BLaER1 (cell line): ENCODE results near the gene TMEM100.

Source experiments
- H3K27ac ChIP-seq: shearing (Covaris generic); formaldehyde crosslinking; 2 replicates; pipeline ENCODE4 v1.8.1; 2022
- H3K27me3 ChIP-seq: shearing (Covaris generic); formaldehyde crosslinking; 2 replicates; pipeline ENCODE4 v1.8.1; 2022
- H3K36me3 ChIP-seq: shearing (Covaris generic); formaldehyde crosslinking; 2 replicates; pipeline ENCODE4 v1.8.1; 2022
- H3K4me1 ChIP-seq: shearing (Covaris generic); formaldehyde crosslinking; 2 replicates; pipeline ENCODE4 v1.8.1; 2022
- H3K4me2 ChIP-seq: shearing (Covaris generic); formaldehyde crosslinking; 2 replicates; pipeline ENCODE4 v1.8.1; 2022
- H3K4me3 ChIP-seq: shearing (Covaris generic); formaldehyde crosslinking; 2 replicates; pipeline ENCODE4 v1.8.1; 2022
- H3K9ac ChIP-seq: shearing (Covaris generic); formaldehyde crosslinking; 2 replicates; pipeline ENCODE4 v1.8.1; 2022
- H3K9me3 ChIP-seq: shearing (Covaris generic); formaldehyde crosslinking; 2 replicates; pipeline ENCODE4 v1.8.1; 2022
- H4K20me1 ChIP-seq: shearing (Covaris generic); formaldehyde crosslinking; 2 replicates; pipeline ENCODE4 v1.8.1; 2022
- Cebpa-rat ChIP-seq: shearing (Covaris generic); IDR thresholded peaks from 2 replicates; pipeline ENCODE4 v1.8.1; 2022

The TMEM100 gene

GRCh38 chr17:55760643-55761355 lies 38.1 kb upstream of the TMEM100 start:
- Histone ChIP-seq H3K9ac (no peak overlapping the region), H3K4me3 (no peak overlapping the region), H3K36me3 (no peaks in the 10 kb centered on the region; the same call in 1 of the 2 replicates), H3K27me3 (no peaks in the 10 kb centered on the region), H3K9me3 (0 out of 2 replicates have a peak, but pooled peaks cover 4% of the 10 kb centered on the region), H3K4me2 (no peak overlapping the region), H4K20me1 (no peaks in the 10 kb centered on the region), H3K27ac (no peak overlapping the region), H3K4me1 (peaks cover 12% of the 10 kb centered on the region)
- TF ChIP-seq Cebpa-rat: no peak

- Histone ChIP-seq H3K36me3 (peaks cover 14% of the 10 kb centered on the region), H3K4me1 (no peaks in the 10 kb centered on the region; the same call in 1 of the 2 replicates), H4K20me1 (no peaks in the 10 kb centered on the region; the same call in 1 of the 2 replicates), H3K27me3 (no peaks in the 10 kb centered on the region), H3K4me3 (no peak overlapping the region), H3K9ac (no peak overlapping the region), H3K4me2 (no peak overlapping the region), H3K27ac (no peak overlapping the region), H3K9me3 (no peaks in the 10 kb centered on the region)
- TF ChIP-seq Cebpa-rat: no peak
Measured at GRCh38 chr17:55758171-55758570, 35.5 kb upstream of the TMEM100 start.

- Histone ChIP-seq H3K27ac (no peak overlapping the region), H3K9ac (no peak overlapping the region), H3K4me2 (no peak overlapping the region), H3K36me3 (peaks cover 14% of the 10 kb centered on the region), H3K4me1 (peaks cover 5% of the 10 kb centered on the region; the same call in 1 of the 2 replicates), H4K20me1 (no peaks in the 10 kb centered on the region; the same call in 1 of the 2 replicates), H3K27me3 (no peaks in the 10 kb centered on the region), H3K4me3 (no peak overlapping the region), H3K9me3 (no peaks in the 10 kb centered on the region)
- TF ChIP-seq Cebpa-rat: no peak
Measured at GRCh38 chr17:55757659-55758058, 35.0 kb upstream of the TMEM100 start.

GRCh38 chr17:55756689-55757088 lies 34.0 kb upstream of the TMEM100 start:
- no peak overlapping the region for H3K4me3 ChIP-seq
- H3K9me3 ChIP-seq: no peaks in the 10 kb centered on the region
- peaks cover 15% of the 10 kb centered on the region for H3K4me1 ChIP-seq
- no peak overlapping the region for H3K4me2 ChIP-seq
- no peak overlapping the region for H3K9ac ChIP-seq
- no peaks in the 10 kb centered on the region for H3K27me3 ChIP-seq
- no peak for TF ChIP-seq Cebpa-rat
- H4K20me1 ChIP-seq: peaks cover 6% of the 10 kb centered on the region; the same call in 1 of the 2 replicates
- H3K27ac ChIP-seq: no peak overlapping the region
- peaks cover 14% of the 10 kb centered on the region for H3K36me3 ChIP-seq

- TF ChIP-seq Cebpa-rat: no peak
- peaks cover 14% of the 10 kb centered on the region for H3K36me3 ChIP-seq
- peak overlapping the region; percentile 86 for H3K9ac ChIP-seq
- H3K27me3 ChIP-seq: no peaks in the 10 kb centered on the region
- H3K27ac ChIP-seq: no peak overlapping the region
- no peaks in the 10 kb centered on the region for H3K9me3 ChIP-seq
- H3K4me3 ChIP-seq: peak overlapping the region; percentile 93
- peak overlapping the region; percentile 92 for H3K4me2 ChIP-seq
- H4K20me1 ChIP-seq: peaks cover 7% of the 10 kb centered on the region; the same call in 1 of the 2 replicates
- H3K4me1 ChIP-seq: peaks cover 22% of the 10 kb centered on the region
Measured at GRCh38 chr17:55751720-55752250, 29.1 kb upstream of the TMEM100 start.

- H3K36me3 ChIP-seq: peaks cover 14% of the 10 kb centered on the region
- no peak for TF ChIP-seq Cebpa-rat
- H3K4me2 ChIP-seq: peak within 1 kb of the TSS; percentile 92
- peak within 1 kb of the TSS; percentile 93 for H3K4me3 ChIP-seq
- H3K9me3 ChIP-seq: no peaks in the 10 kb centered on the region
- peaks cover 7% of the 10 kb centered on the region; the same call in 1 of the 2 replicates for H4K20me1 ChIP-seq
- peaks cover 22% of the 10 kb centered on the region for H3K4me1 ChIP-seq
- peak within 1 kb of the TSS; percentile 82 for H3K27ac ChIP-seq
- peak within 1 kb of the TSS; percentile 86 for H3K9ac ChIP-seq
- H3K27me3 ChIP-seq: no peaks in the 10 kb centered on the region
Measured at GRCh38 chr17:55750750-55751657, 28.3 kb upstream of the TMEM100 start, which contains the start of gene PCTP. TSS of gene PCTP (plus strand) at chr17:55751051. CDS start at chr17:55751104, 53 bp downstream.

GRCh38 chr17:55749985-55750384 lies 27.3 kb upstream of the TMEM100 start:
- H3K27me3 ChIP-seq: no peaks in the 10 kb centered on the region
- no peak overlapping the region for H3K4me3 ChIP-seq
- H3K27ac ChIP-seq: no peak overlapping the region
- peaks cover 22% of the 10 kb centered on the region for H3K4me1 ChIP-seq
- H3K9me3 ChIP-seq: no peaks in the 10 kb centered on the region
- peaks cover 7% of the 10 kb centered on the region; the same call in 1 of the 2 replicates for H4K20me1 ChIP-seq
- H3K9ac ChIP-seq: no peak overlapping the region
- no peak overlapping the region for H3K4me2 ChIP-seq
- TF ChIP-seq Cebpa-rat: no peak
- peaks cover 14% of the 10 kb centered on the region for H3K36me3 ChIP-seq

- H4K20me1 ChIP-seq: peaks cover 7% of the 10 kb centered on the region; the same call in 1 of the 2 replicates
Measured at GRCh38 chr17:55748841-55749240, 26.2 kb upstream of the TMEM100 start.

GRCh38 chr17:55747209-55747608 lies 24.5 kb upstream of the TMEM100 start:
- Histone ChIP-seq H3K27ac (no peak overlapping the region), H3K27me3 (no peaks in the 10 kb centered on the region), H3K9me3 (no peaks in the 10 kb centered on the region), H3K9ac (no peak overlapping the region), H3K4me3 (no peak overlapping the region), H3K4me1 (peaks cover 13% of the 10 kb centered on the region), H3K4me2 (no peak overlapping the region), H4K20me1 (peaks cover 6% of the 10 kb centered on the region; the same call in 1 of the 2 replicates), H3K36me3 (no peaks in the 10 kb centered on the region)
- no peak for TF ChIP-seq Cebpa-rat

More at GRCh38 chr17:55748841-55749240, 26.2 kb upstream of the TMEM100 start:
- TF ChIP-seq Cebpa-rat: no peak
- H3K9ac ChIP-seq: no peak overlapping the region
- no peaks in the 10 kb centered on the region for H3K27me3 ChIP-seq
- peaks cover 22% of the 10 kb centered on the region for H3K4me1 ChIP-seq
- no peak overlapping the region for H3K4me2 ChIP-seq
- H3K27ac ChIP-seq: no peak overlapping the region
- H3K9me3 ChIP-seq: no peaks in the 10 kb centered on the region
- peaks cover 5% of the 10 kb centered on the region for H3K36me3 ChIP-seq
- H3K4me3 ChIP-seq: no peak overlapping the region
